GM12878 (cell line): ENCODE results near the gene CRTC2. TPM values are rescaled to one million over a fixed set of nuclear protein-coding genes. Genes with fewer than 3 reads are reported as not detected.

Experiments used
- ATF3 ChIP-seq: IDR thresholded peaks from 2 replicates; pipeline ENCODE4 v1.6.1; 2011; ENCODE audit warnings: low read depth, mild to moderate bottlenecking, low read length, moderate library complexity, borderline replicate concordance; ENCODE audit errors: extremely low read depth
- BHLHE40 ChIP-seq, 2 experiments: fragments of 450-650 bp in 1 of 2; IDR thresholded peaks; 2 replicates each; pipeline ENCODE4 v1.6.1; 2011 to 2017; ENCODE audit warnings: low read depth in 2 of 2, borderline replicate concordance in 1 of 2, improper control_type of control experiment in 1 of 2, low read length in 1 of 2, mild to moderate bottlenecking in 1 of 2
- CBX5 ChIP-seq: sonication (generic); IDR thresholded peaks from 2 replicates; pipeline ENCODE4 v1.6.1; 2016; ENCODE audit warnings: low read depth, moderate library complexity, mild to moderate bottlenecking, inconsistent platforms
- CHD1 ChIP-seq: IDR thresholded peaks from 2 replicates; pipeline ENCODE4 v1.6.1; 2012; ENCODE audit warnings: low read depth, low read length, improper control_type of control experiment
- CHD4 ChIP-seq: fragments of 200-600 bp; sonication (generic); IDR thresholded peaks from 2 replicates; pipeline ENCODE4 v1.6.1; 2016; ENCODE audit warnings: mild to moderate bottlenecking
- IRF4 ChIP-seq: IDR thresholded peaks from 2 replicates; pipeline ENCODE4 v1.6.1; 2011; ENCODE audit warnings: low read depth, low read length
- MXI1 ChIP-seq: fragments of 150-350 bp; IDR thresholded peaks from 2 replicates; pipeline ENCODE4 v1.6.1; 2011; ENCODE audit warnings: low read depth, mild to moderate bottlenecking, inconsistent platforms, low read length, improper control_type of control experiment
- NR2F1 ChIP-seq: fragments of 450-650 bp; conservative IDR thresholded peaks from 2 replicates; pipeline ENCODE4 v1.6.1; 2017; ENCODE audit warnings: mild to moderate bottlenecking
- POLR2AphosphoS2 ChIP-seq: IDR thresholded peaks from 2 replicates; pipeline ENCODE4 v1.6.1; 2011; ENCODE audit warnings: low read depth, mild to moderate bottlenecking, low read length, improper control_type of control experiment, moderate library complexity
- RAD51 ChIP-seq: fragments of 450-650 bp; IDR thresholded peaks from 2 replicates; pipeline ENCODE4 v1.6.1; 2016; ENCODE audit warnings: moderate library complexity, mild to moderate bottlenecking, inconsistent platforms
- SMARCA5 ChIP-seq: fragments of 450-650 bp; IDR thresholded peaks from 2 replicates; pipeline ENCODE4 v1.6.1; 2017; ENCODE audit warnings: mild to moderate bottlenecking
- SRF ChIP-seq, 2 experiments: IDR thresholded peaks; 2 replicates each; pipeline ENCODE4 v1.6.1; 2011; ENCODE audit warnings: low read depth in 2 of 2, low read length in 2 of 2, mild to moderate bottlenecking in 1 of 2, moderate library complexity in 1 of 2
- STAT3 ChIP-seq: IDR thresholded peaks from 2 replicates; pipeline ENCODE4 v1.6.1; 2011; ENCODE audit warnings: low read depth, low read length, improper control_type of control experiment
- ZBTB40 ChIP-seq: fragments of 450-650 bp; IDR thresholded peaks from 2 replicates; pipeline ENCODE4 v1.6.1; 2016; ENCODE audit warnings: mild to moderate bottlenecking, moderate library complexity, borderline replicate concordance
- ZNF217 ChIP-seq: fragments of 450-650 bp; IDR thresholded peaks from 2 replicates; pipeline ENCODE4 v1.6.1; 2017; ENCODE audit warnings: antibody characterized with exemption, mild to moderate bottlenecking
- ZNF592 ChIP-seq: fragments of 450-650 bp; IDR thresholded peaks from 2 replicates; pipeline ENCODE4 v1.6.1; 2017; ENCODE audit warnings: mild to moderate bottlenecking, moderate library complexity
- ZZZ3 ChIP-seq: IDR thresholded peaks from 2 replicates; pipeline ENCODE4 v1.6.1; 2011; ENCODE audit warnings: low read depth; ENCODE audit not compliant: control insufficient read depth, insufficient read length
- polyA plus RNA-seq, 11 experiments: library from polyadenylated mRNA; depleted of rRNA in 4 of 11; unstranded in 6 of 11; stranded (reverse) in 5 of 11; fragments of >200 nt; fragmentation: Nextera tagmentation in 4 of 11; fragmentation: Illumina TruSeq in 1 of 11; extraction: Ambion mirVana in 4 of 11; extraction: Trizol in 1 of 11; gene quantifications; 1 replicate in 1 of 11; 2 replicates in 10 of 11; pipeline versions ENCODE4 v1.2.1 to v1.2.3, GENCODE V29; 2011 to 2016; ENCODE audit warnings: inconsistent platforms in 2 of 11, missing spikeins in 2 of 11, low read depth in 1 of 11
- total RNA-seq, 4 experiments: library from RNA; depleted of rRNA in 3 of 4; stranded (reverse); fragments of >200 nt in 3 of 4; fragmentation: Illumina TruSeq in 1 of 4; extraction: Trizol in 1 of 4; gene quantifications; 2 replicates each; pipeline versions ENCODE4 v1.2.1 to v1.2.3, GENCODE V29; 2013 to 2021

The CRTC2 gene
- total and polyA plus RNA-seq, 10 of the 15 experiments (the other 5 are each of a cell fraction or from before 2014, with no cell fraction given), result 5.1 to 57.9 (median 32.7) TPM

- TF ChIP-seq ZBTB40, result peak; percentile 94
- no peak for TF ChIP-seq RAD51
- TF ChIP-seq ZZZ3, result no peak
- peak; percentile 59; the same call in 1 of the 2 replicates for TF ChIP-seq ATF3
- TF ChIP-seq SRF (IDR thresholded peaks at IDR 0.05; ENCODE audit: low read depth in 2 of 2, low read length in 2 of 2), result no peak
- TF ChIP-seq BHLHE40 (IDR thresholded peaks at IDR 0.05; ENCODE audit: borderline replicate concordance in 1 of 2, low read depth in 2 of 2, low read length in 1 of 2), result 0 out of 4 replicates have a peak, but pooled peaks of 1 of the 2 experiments have one; percentile 6
- TF ChIP-seq STAT3, result 0 out of 2 replicates have a peak, but pooled peaks have one; percentile 49
- TF ChIP-seq MXI1, result peak; percentile 76
- no peak for TF ChIP-seq CBX5
- peak; percentile 58; the same call in 1 of the 2 replicates for TF ChIP-seq SMARCA5
- no peak for TF ChIP-seq ZNF217
- no peak for TF ChIP-seq ZNF592
- TF ChIP-seq POLR2AphosphoS2, result peak; percentile 96
- TF ChIP-seq CHD1, result no peak
- peak; percentile 94 for TF ChIP-seq NR2F1
- 0 out of 2 replicates have a peak, but pooled peaks have one; percentile 10 for TF ChIP-seq IRF4
- no peak for TF ChIP-seq CHD4
These were observed at the start of gene CRTC2 (continued) for GRCh38 chr1:153958111-153958960.
